GM19452 (cell line): Measurements from ENCODE around the gene PPP1R15B.

ENCODE experiments used
- ATAC-seq: cut with Tn5 transposase; IDR thresholded peaks from one replicate; pipeline ENCODE4 v1.9.1; 2021; ENCODE audit not compliant: unreplicated experiment

PPP1R15B gene

DNA sequence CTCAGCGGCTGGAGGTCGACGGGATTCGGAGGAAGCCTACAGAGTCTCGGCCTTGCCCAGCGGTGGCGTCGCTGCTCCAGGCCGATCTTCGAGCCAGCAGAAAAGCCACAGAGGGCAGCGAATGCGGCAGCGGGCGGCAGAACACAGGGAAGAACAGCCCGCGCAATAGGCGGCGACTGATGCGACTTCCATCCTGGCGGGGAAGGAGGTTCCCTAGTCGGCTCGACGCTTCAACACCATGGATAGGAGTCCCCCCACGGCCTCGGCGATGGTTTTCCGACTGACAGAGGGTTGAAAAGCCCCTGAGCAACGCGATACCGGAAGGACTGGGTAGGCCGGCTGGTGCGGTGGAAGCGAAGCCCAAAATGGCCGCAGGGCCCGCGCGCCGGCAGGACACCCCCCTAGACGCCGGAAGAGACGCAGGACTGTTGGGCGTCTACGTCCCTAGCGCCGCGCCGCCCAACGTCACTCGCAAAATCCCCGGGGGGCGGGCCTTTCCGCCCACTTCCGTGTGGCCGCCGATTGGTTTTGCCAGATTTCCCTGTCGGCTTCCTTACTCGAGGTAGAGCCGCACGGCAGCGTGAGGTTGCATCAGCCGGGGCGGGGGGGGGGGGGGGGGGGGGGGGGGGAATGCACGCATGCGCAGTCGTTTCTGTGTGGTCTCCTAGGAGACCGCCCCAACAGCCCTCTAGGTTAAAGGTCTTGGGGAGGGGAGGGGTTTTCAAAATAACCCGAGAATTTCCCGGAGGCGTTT, at the start of gene PPP1R15B:
Gene PPP1R15B (minus strand): TSS at position 367 of the 754 bp plus-strand sequence. CDS start 406 bp downstream, outside the sequence.
- peak; percentile 88 for ATAC-seq

DNA sequence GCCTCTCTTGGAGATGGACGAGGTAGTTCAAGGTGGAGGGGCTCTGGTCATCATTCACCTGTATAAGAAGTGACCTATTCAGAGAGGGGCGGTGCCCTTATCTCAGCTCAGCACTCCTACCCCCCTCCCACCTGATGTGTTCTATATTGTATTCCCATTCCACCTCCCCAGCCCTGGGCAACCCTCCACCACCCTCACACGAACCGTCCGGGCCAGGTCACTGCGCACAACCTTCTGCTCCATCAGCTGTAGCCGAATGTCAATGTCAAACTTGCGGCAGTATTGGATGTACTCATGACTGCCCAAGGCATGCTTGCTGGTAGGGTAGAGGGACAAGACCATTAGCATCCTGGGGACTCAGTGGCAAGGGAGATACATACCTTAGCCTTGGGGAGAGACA, 48.7 kb upstream of the PPP1R15B start:
- ATAC-seq, result no peak

DNA sequence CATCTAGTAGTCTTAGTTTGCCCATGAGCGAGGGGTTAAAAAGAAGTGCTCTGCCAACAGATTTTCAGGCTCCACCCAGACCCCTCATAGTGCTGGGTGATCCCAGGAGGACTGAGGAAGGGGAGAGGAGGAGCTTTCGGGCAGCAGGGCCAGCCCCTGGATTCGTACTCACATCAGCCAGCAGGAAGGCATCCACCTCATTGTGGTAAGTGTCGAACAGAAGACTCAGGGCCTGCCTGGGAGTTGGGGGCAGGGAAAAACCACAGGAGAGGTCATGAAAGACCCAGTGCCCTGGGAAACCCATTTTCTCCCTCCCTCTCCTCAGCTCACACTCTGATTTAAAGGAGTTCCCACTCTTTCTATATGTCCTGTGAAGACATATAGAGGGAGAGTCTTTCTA, 48.1 kb upstream of the PPP1R15B start:
- ATAC-seq, result no peak

DNA sequence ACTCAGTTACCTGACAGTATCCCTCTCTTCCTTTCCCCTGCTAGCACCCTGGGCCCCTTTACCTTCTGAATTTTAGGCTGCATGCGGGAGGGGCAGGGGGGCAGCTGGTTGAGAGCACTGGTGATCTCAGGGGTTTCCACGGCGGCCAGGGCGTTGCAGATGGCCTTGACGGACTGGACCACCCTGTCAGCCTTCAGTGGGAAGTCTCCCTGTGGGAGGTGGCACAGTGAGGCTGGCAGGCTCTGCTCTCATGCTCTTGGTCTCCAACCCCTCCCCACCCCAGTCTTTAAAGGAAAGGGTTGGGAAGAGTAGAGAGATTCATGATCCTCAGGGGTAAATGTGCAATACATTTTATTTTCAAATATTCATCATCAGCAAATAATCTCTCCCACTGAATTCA, 46.0 kb upstream of the PPP1R15B start:
- ATAC-seq, result no peak

DNA sequence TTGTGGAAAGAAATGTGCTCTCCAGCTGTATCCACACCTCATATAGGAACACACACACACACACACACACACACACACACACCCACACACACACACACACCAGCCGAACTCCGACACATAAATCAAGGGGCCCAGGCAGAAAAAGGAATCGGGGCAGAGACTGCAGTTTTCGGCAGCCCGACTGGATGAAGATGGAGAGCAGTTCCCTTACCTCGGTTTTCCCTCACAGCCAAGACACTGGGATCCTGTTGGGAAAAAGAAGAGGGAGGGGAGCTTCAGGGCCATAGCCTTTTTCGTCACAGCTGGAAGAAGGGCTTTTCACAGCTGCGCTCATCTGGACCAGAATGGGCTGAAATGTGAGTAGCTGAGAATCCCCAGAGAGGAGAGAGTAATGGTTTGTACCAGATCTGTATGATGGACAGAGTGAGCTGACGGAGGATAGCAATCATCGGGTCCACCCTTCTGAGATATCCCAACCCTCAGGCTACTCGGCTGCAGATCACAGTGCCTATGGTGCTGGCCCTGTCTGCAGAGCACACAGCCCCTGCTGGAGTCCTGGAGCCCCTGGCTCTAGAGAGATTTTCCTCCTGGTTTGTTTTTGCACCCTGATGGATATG, 45.3 kb upstream of the PPP1R15B start:
- ATAC-seq, result no peak

DNA sequence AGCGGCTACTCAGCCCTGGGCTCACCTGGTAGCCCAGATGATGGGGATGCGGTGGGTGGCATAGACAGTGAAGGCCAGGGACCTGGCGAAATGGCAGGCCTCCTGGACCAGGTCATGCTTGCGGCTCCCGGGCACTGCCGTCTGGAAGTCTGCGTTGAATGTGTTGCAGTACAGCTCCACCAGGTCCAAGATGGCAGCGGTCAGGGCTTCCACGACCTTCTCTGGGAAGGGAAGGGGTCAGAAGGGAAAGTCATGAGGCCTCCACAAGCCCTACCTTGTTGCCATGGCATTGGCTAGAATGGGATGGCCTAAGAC, 44.2 kb upstream of the PPP1R15B start:
- ATAC-seq, result no peak

DNA sequence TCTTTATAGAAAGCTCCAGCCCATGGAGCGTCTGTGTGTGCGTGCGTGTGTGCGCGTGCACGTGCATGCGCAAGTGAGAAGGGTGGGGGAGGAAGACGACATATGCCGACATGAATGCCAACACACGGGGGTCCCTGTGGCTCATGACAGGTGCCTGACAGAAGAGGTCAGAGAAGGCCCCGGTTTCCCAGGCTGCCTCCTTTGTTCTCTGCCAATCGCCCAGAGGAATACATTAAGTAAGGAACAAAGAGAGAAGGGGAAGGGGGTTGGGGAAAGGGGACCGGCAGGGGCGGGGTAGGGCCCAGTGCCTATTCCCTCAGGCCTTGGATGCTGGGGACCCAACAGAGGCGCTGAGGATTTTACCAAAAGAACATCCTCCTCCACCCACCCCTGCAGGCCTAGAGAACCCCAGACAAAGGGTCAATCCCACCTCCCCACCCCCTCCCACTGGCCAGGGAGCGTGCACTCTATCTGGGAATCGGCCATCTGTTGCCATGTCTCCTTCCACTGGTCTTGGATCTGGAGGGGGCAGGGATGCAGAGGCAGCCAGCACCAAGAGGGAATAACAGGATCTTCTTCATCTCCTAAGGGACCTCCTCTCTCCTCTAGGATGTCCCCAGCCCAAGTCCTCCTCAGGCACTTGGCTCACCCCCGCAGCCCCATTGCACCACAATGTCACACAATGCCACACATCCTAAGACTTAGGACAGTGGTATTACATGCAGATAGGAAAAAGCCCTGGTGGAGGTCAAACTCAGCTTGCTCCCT, 43.6 kb upstream of the PPP1R15B start:
- ATAC-seq, result no peak

DNA sequence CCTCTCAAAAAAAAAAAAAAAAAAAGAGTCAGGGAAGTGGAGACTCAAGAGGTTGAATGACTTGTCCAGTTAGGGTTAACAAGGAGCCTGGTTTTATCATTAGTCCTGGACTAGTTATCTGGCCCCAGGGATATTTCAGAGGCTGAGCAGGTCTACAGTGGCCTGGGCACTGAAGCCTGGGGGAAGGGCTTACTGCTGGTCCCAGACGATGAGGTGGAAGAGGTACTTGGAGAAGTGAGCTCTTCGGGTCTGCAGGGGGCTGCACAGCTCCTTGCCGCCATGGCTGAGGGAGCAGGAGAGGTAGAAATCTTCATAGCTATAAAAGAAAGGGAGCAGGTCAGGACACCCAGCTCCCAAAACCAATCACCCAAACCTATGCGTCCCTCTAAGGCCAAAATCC, 42.9 kb upstream of the PPP1R15B start:
- ATAC-seq, result no peak

DNA sequence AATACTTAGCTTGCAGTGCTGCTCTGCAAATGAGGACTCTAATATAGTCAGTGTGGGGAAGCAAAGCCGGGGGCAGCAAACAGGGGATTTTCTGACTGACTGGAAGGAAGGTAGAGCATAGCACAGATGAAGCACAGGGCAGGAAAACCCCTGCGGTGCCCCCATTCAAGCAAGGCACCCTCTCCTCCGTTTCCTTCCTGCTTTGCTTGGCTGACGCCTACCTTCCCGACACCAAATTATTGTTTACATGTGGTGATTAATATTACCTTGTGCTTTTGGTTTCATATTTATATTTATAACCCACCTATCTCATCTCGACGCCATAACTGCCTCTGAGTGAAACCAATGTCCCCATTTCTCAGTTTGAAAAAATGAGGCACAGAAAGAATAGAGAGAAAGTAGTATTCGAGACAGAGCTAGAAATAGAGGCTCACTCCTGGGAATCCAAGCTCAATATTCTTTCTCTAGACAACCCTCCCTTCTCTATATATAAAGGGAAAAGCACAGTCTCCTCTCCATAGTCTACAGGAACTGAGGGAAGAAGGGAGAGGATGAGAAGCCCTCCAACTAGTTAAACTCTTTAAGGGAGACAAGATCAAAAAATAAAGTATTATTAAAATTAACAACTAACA, 41.6 kb upstream of the PPP1R15B start:
- ATAC-seq, result peak; percentile 76

DNA sequence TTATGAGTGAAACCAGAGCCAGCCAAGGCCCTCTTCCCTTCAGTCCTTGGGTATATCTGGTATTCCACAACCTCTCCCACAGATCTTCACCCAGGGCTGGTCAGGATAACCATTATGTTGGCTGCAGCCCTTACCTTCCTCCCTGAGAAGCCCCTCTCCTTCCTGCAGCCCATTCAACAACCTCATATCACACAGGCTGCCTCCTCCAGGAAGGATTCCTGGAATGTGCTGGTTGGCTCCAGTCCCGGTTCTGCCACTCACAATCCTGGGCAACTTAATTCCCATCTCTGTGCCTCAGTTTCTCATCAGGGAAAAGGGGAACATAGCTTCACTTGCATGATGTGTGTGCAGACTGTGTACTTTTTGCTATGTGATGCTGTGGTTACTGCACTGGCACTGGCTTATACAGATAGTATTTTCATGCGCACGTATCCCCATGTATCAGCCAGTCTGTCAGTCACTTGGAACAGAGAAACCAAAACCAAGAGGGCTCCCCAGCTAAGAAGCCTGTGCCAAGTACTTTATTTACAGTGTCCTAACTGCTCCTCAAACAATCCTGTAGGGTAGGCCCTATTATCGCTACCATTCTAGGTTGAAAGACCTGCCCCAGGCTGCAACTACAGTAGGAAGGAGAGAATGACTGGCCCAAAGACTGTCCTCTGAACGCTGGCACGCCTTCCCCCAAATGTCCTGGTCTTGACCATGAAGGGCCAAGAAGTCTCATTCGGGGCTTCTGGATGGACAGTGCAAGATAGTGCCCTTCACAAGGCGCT, 39.9 kb upstream of the PPP1R15B start:
- no peak for ATAC-seq

DNA sequence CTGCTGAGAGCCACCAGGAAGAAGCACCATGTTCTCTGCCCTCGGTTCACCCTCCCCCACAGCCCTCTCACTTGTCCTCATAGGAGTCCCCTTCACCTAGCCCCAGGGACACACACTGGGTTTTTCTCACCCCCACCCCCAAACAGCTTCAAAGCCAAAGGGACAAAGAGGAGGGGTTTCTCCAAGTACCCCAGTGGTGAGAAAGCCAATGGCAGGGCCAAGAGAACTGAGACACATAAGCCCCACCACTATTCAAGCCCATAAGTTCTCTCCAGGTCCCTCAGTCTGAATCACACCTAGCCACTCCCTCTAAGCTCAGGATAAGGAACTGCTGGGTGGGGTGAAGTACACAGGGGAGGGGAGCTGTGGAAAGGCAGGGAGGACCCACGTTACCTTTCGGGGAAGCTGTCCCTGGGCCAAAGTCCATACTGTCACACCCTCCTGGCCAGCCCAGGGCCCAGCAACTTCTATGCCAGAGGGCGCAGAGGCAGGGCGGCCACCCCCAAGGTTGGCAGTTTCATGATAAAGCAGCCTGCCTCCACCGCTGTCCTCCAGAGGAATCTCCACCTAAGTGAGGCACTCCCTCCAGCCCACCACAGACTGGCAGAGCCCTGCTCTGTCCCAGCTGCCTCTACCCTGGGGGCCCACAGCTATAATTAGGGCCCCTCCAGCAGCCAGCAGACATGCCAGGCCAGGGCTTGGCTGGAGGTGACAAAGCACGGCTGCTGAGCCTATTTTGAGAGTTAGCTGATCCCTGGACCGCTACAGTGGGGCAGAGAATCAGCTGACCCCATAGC, 39.0 kb upstream of the PPP1R15B start:
- ATAC-seq, result no peak

DNA sequence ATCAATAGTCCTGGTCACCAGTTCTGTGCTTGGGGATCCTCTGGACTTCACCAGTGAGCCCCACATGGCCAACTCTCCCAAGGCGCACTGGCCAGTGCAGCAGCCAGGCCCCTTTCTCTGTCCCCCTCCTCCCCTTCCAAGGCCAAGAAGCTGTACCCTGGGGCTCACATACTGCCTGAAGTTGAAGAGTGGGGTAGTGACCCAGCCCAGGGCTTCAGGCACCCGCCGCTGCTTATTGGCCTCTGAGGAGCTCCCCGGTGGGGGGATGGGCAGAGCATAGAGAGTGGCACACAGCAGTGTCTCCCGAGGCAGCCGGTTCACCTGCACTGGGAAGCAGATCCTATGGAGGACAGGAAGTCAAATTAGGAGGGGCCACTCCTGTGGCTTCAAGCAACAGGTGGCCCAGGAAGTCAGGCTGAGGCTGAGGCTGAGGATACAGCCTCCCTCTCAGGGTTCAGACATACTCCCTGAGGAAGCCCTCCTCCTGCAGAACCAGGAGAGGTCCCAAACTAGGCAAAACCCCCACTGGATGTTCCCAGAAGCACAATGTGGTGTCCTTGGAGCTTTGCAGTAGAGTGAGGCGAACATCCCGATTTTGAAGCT, 38.2 kb upstream of the PPP1R15B start:
- no peak for ATAC-seq

DNA sequence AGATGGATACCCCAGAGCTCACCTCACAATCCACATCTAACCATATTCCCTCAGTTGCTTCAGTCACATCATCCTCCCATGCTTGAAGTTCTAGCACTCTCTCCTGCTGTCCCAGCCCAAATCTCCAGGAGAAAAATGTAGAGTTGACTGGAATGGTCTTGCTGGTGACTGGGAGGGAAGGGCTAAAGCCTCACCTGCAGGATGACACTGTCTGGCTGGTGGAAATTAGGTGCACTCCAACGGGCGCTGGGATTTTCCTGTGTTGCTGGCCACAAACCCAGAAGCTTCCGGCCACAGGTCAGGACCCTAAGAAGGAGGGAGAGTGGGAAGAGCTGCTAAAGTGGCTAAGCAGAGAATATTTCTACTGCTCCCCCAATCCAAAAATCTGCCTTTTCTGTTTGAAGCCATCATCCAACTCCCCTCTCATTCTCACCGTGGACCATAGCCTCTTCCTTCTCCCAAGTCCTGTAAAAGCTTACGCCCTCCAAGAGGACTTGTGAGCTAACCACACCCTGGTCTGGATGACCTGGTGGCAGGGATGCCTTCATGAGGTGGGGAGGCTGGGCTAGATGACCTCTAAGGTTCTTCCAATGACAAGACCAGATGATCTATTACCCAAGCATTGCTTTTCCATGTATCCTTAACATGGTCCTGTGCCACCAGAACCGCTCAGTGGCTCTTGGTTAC, 37.5 kb upstream of the PPP1R15B start:
- no peak for ATAC-seq

DNA sequence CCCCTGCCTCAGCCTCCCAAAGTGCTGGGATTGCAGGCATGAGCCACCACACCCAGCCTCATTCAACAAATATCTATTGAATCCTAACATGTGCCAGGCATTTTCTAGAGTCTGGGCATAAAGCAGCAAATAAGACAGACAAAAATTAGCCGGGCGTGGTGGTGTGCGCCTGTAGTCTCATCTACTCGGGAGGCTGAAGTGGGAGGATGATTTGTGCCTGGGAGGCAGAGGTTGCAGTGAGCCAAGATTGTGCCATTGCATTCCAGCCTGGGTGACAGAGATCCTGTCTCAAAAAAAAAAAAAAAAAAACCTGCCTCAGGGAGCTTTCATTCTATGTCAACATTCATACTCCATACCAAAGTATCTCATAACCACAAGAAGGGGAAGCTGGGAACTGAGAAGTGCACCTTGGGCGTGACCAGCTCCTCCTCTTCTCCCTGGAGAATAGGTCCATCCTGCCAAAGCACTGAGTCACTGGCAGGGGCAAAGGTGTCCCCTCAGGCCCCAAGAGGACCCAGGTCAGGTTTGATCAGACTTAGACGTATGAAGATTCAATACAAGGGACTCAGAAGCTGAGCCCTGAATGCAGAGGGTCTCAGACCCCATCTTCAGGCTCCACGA, 36.8 kb upstream of the PPP1R15B start:
- ATAC-seq, result no peak

DNA sequence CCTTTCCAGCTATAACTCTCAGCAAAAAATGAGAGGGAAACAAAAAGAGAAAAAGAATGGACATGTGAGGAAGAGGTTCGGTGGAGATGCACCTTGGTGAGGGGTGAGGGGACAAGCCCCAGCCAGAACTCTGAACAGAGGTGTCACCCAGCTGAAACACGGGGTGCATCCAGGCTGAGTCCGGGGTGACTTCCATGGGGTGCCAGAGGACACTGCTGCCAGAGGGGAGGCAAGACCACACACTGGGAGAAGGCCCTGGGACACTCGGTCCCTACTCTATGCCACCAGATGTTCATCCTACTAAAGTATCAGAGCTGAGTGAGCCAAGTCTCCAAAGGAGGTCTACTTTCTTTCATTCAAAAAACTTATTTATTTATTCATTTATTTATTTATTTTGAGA, 36.1 kb upstream of the PPP1R15B start:
- no peak for ATAC-seq

DNA sequence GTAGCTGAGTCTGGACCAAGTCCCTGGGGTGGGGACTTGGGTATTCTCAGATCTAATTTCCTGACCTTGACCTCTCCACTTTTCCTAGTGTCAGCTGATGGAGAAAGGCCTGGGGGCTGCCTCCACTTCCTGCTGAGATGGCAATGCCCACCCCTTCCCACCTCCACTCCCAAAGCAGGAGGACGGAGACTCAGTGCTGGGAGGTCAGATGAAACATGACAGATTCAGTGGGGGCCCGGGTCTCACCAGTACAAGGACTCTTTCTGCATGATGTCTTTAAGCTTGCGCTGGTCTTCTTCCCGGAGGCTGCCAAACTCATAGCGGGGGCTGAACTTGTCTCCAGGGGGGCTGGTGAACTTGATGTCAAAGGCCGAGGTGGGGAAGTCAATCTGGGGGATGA, 35.6 kb upstream of the PPP1R15B start:
- ATAC-seq, result no peak

DNA sequence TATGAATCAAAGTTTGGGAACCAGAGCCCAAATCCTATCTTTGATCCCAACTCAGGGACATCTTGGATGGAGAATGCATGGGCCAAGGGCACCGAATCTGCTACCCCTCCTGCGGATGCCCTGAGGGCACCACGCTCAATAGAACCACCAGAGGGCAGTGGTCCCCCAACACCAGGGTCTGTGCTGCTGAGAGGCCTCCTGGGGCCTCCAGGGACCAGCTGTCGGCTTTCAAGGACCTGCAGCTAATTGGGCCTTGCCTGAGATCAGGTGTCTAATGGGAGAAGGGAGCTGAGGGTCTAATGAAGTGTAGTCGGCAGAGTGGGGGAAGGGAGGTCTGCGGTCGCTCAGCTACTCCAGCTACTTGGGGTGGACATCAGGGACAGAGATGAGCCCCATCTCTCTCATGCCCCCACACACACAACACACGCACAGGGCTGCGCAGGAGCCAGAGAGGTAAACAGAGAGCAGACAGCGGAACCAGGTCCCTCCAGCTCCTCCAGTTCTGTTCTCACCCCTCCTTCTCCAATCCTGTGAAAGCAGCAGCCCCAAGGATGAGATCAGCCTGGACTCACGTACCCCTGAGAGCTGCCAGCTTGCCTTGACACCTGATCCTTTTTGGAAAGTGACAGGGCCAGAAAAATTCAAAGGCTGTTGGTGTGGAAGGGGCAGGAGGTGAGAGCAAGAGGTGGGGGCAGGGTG, 34.9 kb upstream of the PPP1R15B start:
- ATAC-seq, result peak; percentile 77

DNA sequence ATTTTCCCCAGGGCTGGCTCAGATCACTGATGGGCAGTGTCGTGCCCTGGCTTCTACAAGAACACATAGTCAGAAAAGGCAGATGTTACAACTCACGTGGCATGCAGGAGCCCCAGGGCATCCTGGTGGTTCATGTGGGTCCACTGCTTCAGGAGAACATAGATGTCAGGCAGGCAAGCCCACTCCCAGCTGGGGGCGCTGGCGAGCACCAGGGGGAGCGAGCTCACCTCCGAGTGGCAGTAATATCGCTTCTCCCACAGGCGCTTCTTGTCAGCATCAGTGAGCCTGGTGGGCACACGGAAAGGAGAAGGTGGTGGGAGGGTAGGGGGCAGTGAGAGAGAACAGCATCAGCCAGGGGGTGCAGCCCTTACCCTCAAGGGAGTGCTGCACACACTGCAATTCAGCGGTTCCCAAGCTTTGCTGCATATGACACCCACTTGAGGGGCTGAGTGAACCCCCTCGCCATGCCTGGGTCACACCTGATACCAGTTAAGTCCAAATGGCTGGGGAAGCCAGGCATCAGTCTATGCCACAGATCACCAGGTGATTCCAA, 34.3 kb upstream of the PPP1R15B start:
- ATAC-seq, result no peak
